Stimulated activated CD4-positive, alpha-beta T cell treated with anti-CD3 and anti-CD28 coated beads, Interleukin-4, amount 100 ng/mL, for 24 hours (primary cell): ENCODE data around the gene NPC1L1.
"Not testable (repeated sequence)": the region's sequence is repeated elsewhere in the genome, so short reads cannot be mapped to it uniquely, and the experiment has no call there.

Experiments used
- DNase-seq: peaks from one replicate; pipeline ENCODE4 v3.0.0-alpha.2; 2020

NPC1L1 gene

DNA sequence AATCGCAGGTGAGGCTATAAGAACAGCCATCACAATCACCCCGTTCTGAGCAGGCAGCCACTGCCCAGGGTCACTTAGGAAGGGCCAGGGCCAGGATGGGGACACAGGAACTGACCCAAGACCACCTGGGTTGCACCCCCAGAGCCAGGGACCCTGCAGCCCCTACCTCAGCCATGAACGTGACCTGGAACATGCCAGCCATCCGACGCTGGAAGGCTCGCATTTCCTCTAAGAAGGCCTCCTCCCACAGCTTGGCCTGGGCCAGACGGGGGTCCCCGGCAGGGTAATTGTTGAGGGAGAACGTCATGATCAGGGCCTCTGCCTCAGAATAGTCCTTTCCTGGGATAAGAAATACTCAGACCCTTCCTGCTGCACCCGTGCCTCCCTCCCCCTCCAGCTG is 5.0 kb downstream of the NPC1L1 start:
- no peak for DNase-seq

DNA sequence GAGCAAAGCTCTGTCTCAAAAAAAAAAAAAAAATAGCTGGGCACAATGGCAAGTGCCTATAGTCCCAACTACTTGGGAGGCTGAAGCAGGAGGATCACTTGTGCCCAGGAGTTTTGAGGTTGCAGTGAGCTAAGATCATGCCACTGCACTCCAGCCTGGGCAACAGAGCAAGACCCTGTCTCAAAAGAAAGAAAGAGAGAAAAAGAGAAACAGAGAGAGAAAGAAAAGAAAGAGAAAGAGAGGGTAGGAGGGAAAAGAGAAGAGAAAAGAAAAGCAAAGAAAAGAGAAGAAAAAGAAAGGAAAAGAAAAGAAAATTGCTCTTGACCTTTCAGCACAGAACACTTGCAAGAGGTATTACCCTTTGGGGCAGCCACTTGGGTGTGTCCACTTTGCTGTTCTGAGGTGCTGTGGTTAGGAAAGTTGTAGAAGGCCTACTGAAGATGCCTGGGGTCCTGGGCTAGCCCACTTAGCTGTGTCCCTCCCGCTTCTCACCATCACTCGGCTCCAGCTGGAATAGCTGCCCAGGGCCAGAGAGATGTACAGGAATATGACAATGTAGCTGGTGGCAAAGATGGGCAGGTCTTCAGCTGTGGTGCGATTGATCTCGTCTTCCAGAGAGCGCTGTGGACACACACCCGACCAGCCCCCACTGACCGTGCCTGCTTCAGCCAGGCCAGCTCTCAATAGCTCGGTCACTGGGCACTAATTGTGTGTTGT is 5.6 kb downstream of the NPC1L1 start:
- no peak for DNase-seq

DNA sequence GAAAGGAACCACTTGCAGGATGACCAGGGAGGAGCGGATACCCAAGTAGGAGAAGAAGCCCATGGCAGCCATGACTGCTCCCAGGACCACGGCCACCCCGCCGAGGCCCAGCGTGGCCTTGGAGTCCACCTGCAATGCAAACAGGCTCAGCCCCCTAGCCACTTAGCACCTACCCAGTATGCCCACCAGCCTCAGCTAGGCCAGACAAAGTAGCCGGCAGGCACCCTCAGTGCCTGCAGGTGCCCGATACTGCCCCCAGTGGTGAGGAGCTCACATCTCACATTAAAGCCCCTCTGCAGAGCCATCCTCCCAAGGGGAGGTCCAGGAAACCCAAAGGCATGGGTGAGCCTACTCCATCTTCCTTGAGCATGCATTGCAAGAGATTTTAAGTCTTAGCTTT is 6.6 kb downstream of the NPC1L1 start:
- peak; percentile 50 for DNase-seq

- no peak for DNase-seq
Measured at GRCh38 chr7:44534087-44534486, 7.0 kb downstream of the NPC1L1 start.

DNA sequence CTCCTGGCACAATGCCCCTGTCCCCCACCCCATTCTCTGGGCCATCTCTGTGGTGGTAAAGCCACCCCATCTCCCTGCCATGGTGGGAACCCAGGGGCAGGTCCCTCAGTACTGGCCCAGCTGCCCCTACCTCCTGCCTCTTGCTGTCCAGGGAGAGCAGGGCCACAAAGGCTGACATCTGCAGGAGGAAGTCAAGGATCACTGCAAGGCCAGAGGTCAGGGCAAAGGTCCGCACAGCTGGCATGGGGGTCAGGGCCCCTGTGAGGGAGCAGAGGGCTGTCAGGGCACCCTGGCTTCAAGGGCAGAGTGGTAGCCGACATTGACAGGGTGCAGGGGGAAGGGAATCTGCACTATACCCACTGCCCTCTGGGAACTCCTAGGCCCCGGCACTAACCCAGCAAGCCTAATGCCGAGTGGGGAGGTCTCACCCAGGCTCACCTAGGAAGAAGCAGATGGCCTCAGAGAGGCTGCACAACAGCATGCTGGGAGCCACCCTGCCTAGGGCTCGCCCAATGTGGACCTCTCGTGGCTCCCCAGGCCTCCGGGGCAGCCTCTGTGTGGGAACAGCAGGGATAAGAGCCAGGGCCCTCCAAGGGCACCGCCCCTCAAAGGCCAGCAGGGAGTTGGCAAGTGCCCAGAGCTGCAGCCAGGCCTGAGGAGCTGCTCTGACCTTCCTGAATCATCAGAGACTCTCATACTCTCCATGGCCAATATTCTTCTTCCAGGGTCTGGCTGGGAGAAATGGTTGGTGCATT is 7.7 kb downstream of the NPC1L1 start:
- no peak for DNase-seq

DNA sequence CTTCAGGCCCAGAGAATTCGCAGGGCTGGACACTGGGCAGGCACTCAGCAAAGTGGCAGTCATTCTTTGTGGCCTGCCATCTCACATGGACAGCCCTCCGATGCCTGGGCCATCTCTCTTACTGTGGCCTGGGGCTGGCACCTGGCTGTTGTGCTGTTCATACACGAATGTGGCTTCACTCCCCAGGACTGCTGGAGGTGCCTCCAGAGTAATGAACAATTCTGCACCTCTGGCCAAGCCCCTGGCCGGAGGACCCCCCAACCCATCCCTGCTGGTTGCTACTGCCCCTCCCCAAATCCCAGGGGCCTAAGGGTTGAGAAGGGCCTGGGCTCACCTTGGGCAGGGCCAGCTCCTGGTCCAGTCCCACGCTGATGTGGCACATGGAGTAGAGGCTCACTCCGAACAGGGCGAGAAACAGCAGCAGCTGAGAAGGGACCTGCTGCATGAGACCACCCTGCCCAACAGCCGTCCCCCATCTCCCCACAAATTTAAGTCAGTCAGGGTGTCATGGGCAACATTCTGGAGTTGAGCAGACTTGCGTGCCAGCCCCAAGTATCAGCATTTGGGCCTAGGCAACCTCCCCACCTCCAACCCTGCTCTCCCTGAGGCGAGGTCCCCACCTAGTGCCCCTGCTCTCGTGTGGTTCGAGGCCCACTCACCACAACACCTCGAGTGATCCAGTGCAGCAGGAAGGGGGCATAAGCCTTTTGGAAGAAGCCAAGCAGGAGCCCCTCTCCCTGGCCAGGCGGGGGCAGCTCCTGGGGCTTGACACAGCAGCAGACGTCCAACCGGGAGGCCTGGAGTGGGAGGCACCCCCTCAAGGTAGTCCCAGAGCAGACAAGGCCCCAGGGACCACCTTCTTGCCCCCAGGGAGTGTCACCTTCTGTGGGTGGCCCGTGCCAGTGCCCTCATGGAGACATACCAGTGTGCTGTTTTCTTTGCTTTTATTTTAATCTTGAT is 9.4 kb downstream of the NPC1L1 start:
- no peak for DNase-seq

DNA sequence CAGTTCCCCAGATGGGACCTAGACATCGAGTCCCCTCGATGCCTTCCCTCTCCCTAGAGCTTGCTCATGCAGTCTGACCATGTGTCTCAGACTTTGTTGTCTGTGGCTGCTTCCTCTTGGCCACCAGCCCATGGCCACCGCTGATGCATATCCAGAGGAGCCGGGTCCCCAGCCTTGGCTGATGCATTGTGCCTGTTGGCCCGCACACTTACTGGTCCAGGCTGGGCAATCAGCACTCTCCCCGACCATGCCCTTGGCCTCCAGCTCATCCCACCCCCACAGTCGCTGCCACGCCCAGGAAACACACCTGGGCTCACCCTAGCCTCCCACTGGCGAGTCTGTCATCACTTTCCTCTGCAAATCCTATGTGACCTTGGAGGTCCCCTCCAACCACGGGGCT is 10.1 kb downstream of the NPC1L1 start:
- no peak for DNase-seq

DNA sequence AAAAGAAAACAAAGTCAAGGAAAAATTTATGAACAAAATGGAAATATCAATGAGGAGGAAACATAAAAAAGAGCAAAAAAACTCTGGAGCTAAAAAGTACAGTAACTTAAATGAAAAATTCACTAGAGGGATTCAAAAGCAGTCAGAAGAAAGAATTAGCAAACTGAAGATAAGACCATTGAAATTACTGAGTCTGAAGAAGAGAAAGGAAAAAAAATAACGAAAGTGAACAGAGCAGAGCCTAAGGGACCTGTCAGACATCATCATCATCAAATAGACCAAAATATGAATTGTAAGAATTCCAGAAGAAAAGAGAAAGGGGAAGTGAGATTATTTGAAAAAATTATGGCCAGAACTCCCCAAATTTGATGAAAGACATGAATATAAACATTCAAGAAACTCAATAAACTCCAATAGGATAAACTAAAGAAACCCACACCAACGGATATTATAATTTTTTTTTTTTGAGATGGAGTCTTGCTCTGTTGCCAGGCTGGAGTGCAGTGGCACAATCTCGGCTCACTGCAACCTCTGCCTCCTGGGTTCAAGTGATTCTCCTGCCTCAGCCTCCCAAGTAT is 16.2 kb downstream of the NPC1L1 start:
- DNase-seq = no peak

DNA sequence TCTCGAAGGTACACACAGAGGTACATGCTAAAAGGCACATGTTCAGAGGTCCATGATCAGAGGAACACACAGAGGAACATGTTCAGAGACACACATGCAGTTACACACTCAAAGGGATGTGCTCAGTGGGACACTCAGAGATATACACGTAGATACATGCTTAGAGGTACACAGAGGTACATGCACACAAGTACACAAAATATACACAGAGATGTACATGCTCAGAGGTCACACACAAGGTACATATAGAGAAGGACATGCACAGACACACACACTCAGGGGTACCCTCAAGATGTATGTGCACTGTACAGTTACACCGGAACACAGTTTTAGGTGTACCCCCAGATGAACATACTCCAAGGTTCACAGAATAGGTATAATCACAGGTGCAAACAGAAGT is 18.8 kb downstream of the NPC1L1 start:
- no peak for DNase-seq

DNA sequence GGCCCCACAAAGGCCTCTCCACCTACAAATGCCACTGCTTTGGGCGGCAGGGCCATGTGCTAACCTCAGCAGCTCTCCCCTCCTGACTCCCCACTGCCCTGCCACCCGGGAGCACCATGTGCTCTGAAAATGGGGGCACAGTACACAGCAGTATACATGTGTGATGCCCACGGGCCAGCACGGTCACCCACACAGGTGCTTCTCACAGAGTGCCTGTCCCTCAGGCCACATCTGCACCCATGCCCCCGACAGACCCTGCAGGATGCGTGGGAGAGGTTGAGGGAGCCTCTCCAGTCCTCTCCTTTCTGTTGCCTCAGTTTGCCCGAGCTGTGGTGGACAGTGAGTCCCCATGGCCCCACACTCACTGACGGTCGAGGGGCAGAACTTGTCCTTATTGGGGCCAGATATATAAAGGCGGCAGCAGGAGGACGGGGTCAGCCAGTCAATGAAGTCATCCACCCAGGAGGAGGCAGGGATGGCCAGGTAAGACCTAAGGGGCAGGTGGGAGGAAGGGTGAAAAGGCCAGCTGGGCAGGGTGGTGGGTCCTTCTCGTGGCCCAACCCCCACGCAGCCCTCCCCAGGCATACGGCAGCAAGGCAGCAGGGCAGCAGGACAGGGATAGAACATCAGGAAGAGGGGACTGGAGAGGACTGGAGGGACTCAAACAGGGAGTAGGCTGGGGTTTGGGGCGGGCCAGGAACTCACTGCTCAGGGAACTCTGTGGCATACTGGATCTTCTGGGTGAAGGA is 19.6 kb downstream of the NPC1L1 start:
- no peak for DNase-seq

- no peak for DNase-seq
Measured at GRCh38 chr7:44520574-44520973, 20.6 kb downstream of the NPC1L1 start.

DNA sequence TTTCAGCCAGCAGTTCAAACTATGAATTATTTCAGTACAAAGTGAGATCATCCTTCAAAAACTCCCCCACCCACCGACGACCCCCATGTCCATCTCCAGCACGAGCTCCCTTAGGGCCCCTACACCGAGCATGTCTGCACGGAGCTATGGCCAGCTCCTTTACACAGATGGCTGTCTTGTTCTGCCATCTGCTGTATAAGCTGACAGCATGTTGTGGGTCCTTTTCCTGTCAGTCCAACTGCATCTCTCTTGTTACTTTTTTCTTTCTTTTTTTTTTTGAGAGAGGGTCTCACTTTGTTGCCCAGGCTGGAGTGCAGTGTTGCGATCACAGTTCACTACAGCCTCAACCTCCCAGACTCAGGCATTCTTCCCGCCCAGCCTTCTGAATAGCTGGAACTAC is 21.6 kb downstream of the NPC1L1 start:
- DNase-seq = no peak

GRCh38 chr7:44518761-44519160 is 22.4 kb downstream of the NPC1L1 start:
- DNase-seq = no peak

DNA sequence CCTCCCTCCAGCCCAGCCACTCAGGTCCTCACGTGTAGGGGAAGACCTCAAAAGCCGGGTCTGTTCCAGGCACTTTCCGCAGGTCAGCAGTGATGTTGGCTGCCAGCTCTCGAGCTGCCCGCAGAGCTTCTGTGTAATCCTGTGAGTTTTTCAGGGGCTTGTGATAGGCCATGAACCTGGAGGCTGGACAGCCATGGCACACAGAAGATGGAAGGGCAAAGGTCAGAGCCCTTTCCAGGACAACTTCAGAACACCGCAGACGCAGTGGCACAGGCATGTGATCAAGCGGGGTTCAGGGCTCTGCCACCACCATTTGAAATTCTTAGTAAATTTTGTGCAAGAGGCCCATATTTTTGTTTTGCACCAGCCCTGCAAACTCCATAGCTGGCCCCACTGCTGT is 24.0 kb downstream of the NPC1L1 start:
- no peak for DNase-seq

GRCh38 chr7:44515590-44516268 is 25.4 kb downstream of the NPC1L1 start:
- DNase-seq = no peak

GRCh38 chr7:44512736-44513135 is 28.4 kb downstream of the NPC1L1 start:
- DNase-seq = no peak

DNA sequence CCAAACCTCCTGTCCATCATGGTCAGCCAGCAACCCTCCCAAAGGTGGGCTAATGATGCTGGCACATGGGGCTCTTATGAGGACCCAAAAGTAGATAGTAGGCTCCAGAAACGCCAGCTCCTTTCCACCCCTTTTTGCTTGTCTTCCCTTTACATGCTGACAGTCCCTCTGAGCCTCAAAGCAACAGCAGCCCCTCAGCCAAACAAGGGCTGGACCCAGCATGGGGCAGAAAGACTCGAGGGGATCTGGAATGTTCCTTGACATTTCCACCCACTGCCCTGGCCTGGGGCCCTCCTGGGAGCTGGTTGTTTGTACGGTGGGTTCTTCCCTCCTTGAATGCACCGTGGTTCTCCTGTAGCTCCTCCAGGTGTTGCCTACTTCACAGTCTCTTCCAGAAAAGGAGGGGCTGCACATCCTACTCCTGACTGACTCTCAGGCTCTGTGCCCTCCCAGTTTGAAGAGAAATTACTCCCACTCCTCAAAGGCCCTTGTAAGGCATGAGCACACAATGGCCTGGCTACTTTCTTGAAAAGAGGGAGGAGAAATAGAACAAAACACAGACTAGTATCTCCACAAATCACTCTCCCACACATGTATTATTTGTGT is 29.2 kb downstream of the NPC1L1 start:
- no peak for DNase-seq

GRCh38 chr7:44511236-44511635 is 29.9 kb downstream of the NPC1L1 start:
- DNase-seq = no peak

- peak; percentile 14 for DNase-seq
Measured at GRCh38 chr7:44508328-44509030, 32.7 kb downstream of the NPC1L1 start.

- not testable (repeated sequence) for DNase-seq
Measured at GRCh38 chr7:44506592-44507288, 34.4 kb downstream of the NPC1L1 start.
